K562 (cell line): ENCODE results near the gene HS6ST1. TPM values are rescaled to one million over a fixed set of nuclear protein-coding genes. Genes with fewer than 3 reads are reported as not detected.
A peak's percentile ranks its signal among the peaks of the same experiment; 100 is the strongest.

Experiments
- CBFA2T3 ChIP-seq: fragments of 450-650 bp; IDR thresholded peaks from 2 replicates; pipeline ENCODE4 v1.6.1; 2017
- SOX6 ChIP-seq: fragments of 450-650 bp; IDR thresholded peaks from 2 replicates; pipeline ENCODE4 v1.6.1; 2014; ENCODE audit warnings: mild to moderate bottlenecking
- polyA plus RNA-seq, 8 experiments: library from polyadenylated mRNA; depleted of rRNA in 4 of 8; stranded (reverse) in 5 of 8; unstranded in 3 of 8; fragments of >200 nt; fragmentation: Nextera tagmentation in 2 of 8; fragmentation: Illumina TruSeq in 1 of 8; extraction: Ambion mirVana in 2 of 8; extraction: Trizol in 1 of 8; gene quantifications; 2 replicates each; pipeline versions ENCODE4 v1.2.1 to v1.2.3, GENCODE V29; 2011 to 2014; ENCODE audit warnings: inconsistent platforms in 1 of 8, missing spikeins in 1 of 8
- total RNA-seq, 7 experiments: library from RNA; depleted of rRNA in 6 of 7; stranded (reverse); fragments of >200 nt in 6 of 7; fragmentation: Illumina TruSeq in 2 of 7; extraction: Trizol in 2 of 7; gene quantifications; 2 replicates each; pipeline versions ENCODE4 v1.2.1 to v1.2.3, GENCODE V29; 2011 to 2021; ENCODE audit warnings: low replicate concordance in 1 of 7
- TF ChIP-seq, protein P1 (sequence below): fragments of 450-650 bp; IDR thresholded peaks from 2 replicates; pipeline ENCODE4 v1.6.1; 2016; ENCODE audit warnings: low read depth

The HS6ST1 gene
- total and polyA plus RNA-seq, 9 of the 15 experiments (the other 6 are each of a cell fraction or from before 2014, with no cell fraction given) = 0.06 to 7.4 (median 3.8) TPM

DNA sequence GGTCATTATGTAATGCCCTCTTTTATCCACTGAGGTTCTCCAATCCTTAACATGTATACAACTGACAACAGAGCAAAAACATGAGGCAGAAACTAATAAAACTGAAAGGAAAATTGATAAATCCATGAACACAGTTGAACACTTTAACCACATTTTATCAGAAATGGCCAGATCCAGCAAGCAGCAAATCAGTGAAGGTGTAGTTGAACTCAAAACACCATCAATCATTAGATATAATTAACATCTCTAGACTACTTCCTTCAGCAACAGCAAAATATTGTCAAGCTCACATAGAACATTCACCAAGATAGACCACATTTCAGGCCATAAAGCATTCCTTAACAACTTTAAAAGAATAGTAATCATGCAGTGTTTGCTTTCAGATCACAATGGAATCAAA, 72.9 kb downstream of the HS6ST1 start (continued):
- TF ChIP-seq, protein P1, sequence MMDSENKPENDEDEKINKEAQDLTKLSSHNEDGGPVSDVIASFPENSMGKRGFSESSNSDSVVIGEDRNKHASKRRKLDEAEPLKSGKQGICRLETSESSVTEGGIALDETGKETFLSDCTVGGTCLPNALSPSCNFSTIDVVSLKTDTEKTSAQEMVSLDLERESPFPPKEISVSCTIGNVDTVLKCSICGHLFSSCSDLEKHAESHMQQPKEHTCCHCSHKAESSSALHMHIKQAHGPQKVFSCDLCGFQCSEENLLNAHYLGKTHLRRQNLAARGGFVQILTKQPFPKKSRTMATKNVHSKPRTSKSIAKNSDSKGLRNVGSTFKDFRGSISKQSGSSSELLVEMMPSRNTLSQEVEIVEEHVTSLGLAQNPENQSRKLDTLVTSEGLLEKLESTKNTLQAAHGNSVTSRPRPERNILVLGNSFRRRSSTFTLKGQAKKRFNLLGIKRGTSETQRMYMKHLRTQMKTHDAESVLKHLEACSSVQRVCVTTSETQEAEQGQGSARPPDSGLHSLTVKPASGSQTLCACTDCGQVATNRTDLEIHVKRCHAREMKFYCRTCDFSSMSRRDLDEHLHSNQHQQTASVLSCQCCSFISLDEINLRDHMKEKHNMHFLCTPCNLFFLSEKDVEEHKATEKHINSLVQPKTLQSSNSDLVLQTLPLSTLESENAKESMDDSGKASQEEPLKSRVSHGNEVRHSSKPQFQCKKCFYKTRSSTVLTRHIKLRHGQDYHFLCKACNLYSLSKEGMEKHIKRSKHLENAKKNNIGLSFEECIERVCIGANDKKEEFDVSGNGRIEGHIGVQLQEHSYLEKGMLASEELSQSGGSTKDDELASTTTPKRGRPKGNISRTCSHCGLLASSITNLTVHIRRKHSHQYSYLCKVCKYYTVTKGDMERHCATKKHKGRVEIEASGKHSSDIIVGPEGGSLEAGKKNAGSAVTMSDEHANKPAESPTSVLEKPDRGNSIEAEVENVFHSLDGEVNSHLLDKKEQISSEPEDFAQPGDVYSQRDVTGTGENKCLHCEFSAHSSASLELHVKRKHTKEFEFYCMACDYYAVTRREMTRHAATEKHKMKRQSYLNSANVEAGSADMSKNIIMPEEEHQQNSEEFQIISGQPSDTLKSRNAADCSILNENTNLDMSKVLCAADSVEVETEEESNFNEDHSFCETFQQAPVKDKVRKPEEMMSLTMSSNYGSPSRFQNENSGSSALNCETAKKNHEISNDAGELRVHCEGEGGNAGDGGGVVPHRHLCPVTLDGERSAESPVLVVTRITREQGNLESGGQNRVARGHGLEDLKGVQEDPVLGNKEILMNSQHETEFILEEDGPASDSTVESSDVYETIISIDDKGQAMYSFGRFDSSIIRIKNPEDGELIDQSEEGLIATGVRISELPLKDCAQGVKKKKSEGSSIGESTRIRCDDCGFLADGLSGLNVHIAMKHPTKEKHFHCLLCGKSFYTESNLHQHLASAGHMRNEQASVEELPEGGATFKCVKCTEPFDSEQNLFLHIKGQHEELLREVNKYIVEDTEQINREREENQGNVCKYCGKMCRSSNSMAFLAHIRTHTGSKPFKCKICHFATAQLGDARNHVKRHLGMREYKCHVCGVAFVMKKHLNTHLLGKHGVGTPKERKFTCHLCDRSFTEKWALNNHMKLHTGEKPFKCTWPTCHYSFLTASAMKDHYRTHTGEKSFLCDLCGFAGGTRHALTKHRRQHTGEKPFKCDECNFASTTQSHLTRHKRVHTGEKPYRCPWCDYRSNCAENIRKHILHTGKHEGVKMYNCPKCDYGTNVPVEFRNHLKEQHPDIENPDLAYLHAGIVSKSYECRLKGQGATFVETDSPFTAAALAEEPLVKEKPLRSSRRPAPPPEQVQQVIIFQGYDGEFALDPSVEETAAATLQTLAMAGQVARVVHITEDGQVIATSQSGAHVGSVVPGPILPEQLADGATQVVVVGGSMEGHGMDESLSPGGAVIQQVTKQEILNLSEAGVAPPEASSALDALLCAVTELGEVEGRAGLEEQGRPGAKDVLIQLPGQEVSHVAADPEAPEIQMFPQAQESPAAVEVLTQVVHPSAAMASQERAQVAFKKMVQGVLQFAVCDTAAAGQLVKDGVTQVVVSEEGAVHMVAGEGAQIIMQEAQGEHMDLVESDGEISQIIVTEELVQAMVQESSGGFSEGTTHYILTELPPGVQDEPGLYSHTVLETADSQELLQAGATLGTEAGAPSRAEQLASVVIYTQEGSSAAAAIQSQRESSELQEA = no peak
- peak; percentile 60 for TF ChIP-seq CBFA2T3
- 0 out of 2 replicates have a peak, but pooled peaks have one; percentile 35 for TF ChIP-seq SOX6
